GM21367 (cell line): ENCODE data around the gene HOXD10.

Experiments
- ATAC-seq: cut with Tn5 transposase; IDR thresholded peaks from one replicate; pipeline ENCODE4 v1.9.1; 2021; ENCODE audit not compliant: unreplicated experiment

The HOXD10 gene

GRCh38 chr2:176105730-176106580 lies 10.6 kb upstream of the HOXD10 start:
- ATAC-seq = no peak

GRCh38 chr2:176106581-176107539 lies 9.7 kb upstream of the HOXD10 start, which contains the start of gene HOXD11:
Gene HOXD11 (plus strand): TSS chr2:176107280. CDS start chr2:176107356, 76 bp downstream.
- ATAC-seq = no peak

GRCh38 chr2:176107731-176108181 lies 8.8 kb upstream of the HOXD10 start:
- ATAC-seq = no peak

GRCh38 chr2:176109192-176109901 lies 7.2 kb upstream of the HOXD10 start:
- ATAC-seq = no peak

- no peak for ATAC-seq
Measured at GRCh38 chr2:176109946-176110345, 6.6 kb upstream of the HOXD10 start.

GRCh38 chr2:176110415-176111308 lies 5.9 kb upstream of the HOXD10 start:
- no peak for ATAC-seq

GRCh38 chr2:176111309-176111663 lies 5.3 kb upstream of the HOXD10 start:
- no peak for ATAC-seq

- ATAC-seq = no peak
Measured at GRCh38 chr2:176111846-176112374, 4.7 kb upstream of the HOXD10 start.

GRCh38 chr2:176112375-176113302 lies 3.9 kb upstream of the HOXD10 start:
- no peak for ATAC-seq

- no peak for ATAC-seq
Measured at GRCh38 chr2:176114120-176114929, 2.3 kb upstream of the HOXD10 start.

- ATAC-seq = no peak
Measured at GRCh38 chr2:176114930-176115625, 1.5 kb upstream of the HOXD10 start.

- ATAC-seq = no peak
Measured at GRCh38 chr2:176117162-176117822, 714 bp downstream of the HOXD10 start.

- ATAC-seq = no peak
Measured at GRCh38 chr2:176117823-176118371, 1.3 kb downstream of the HOXD10 start.

GRCh38 chr2:176118601-176119339 lies 2.2 kb downstream of the HOXD10 start:
- no peak for ATAC-seq

- ATAC-seq = no peak
Measured at GRCh38 chr2:176120364-176121189, 4.0 kb downstream of the HOXD10 start.
